HG03196 (cell line): ENCODE data around the gene RPTOR.

Experiments used
- ATAC-seq: cut with Tn5 transposase; IDR thresholded peaks from one replicate; pipeline ENCODE4 v1.9.1; 2021; ENCODE audit not compliant: unreplicated experiment

Gene RPTOR

GRCh38 chr17:80998118-80998747, 453.6 kb downstream of the RPTOR start:
- ATAC-seq: no peak

- no peak for ATAC-seq
These were observed 454.3 kb downstream of the RPTOR start for GRCh38 chr17:80998748-80999535.

- ATAC-seq: no peak
These were observed 455.1 kb downstream of the RPTOR start for GRCh38 chr17:80999536-81000333.

- ATAC-seq: no peak
These were observed 455.6 kb downstream of the RPTOR start for GRCh38 chr17:81000334-81000630.

- no peak for ATAC-seq
These were observed 456.2 kb downstream of the RPTOR start for GRCh38 chr17:81000631-81001357.

- ATAC-seq: no peak
These were observed 457.4 kb downstream of the RPTOR start for GRCh38 chr17:81002013-81002384.

GRCh38 chr17:81002409-81003361, 458.0 kb downstream of the RPTOR start:
- no peak for ATAC-seq

- no peak for ATAC-seq
These were observed 459.3 kb downstream of the RPTOR start for GRCh38 chr17:81003711-81004475.

GRCh38 chr17:81006891-81007290, 462.3 kb downstream of the RPTOR start:
- ATAC-seq: no peak

- ATAC-seq: no peak
These were observed 463.5 kb downstream of the RPTOR start for GRCh38 chr17:81008140-81008539.

GRCh38 chr17:81009136-81009535, 464.5 kb downstream of the RPTOR start:
- no peak for ATAC-seq

- ATAC-seq: no peak
These were observed 466.3 kb downstream of the RPTOR start for GRCh38 chr17:81010935-81011334.

GRCh38 chr17:81011951-81012350, 467.3 kb downstream of the RPTOR start:
- no peak for ATAC-seq

GRCh38 chr17:81012574-81013447, 468.2 kb downstream of the RPTOR start:
- ATAC-seq: no peak

- ATAC-seq: no peak
These were observed 469.0 kb downstream of the RPTOR start for GRCh38 chr17:81013642-81014041.

- ATAC-seq: no peak
These were observed 470.5 kb downstream of the RPTOR start for GRCh38 chr17:81015136-81015535.
